ENCODE measurements around the gene TMC6.

GRCh38 chr17:78164748-78165607, 36.4 kb upstream of the TMC6 start:
- TF ChIP-seq CTCF (IDR thresholded peaks at IDR 0.05) (no peak), EZH2 (IDR thresholded peaks at IDR 0.05) (no peak), EZH2phosphoT487 (IDR thresholded peaks at IDR 0.05) (no peak)

All from neural progenitor cell (in vitro differentiated cells).